ENCODE results near the gene ROBO1.
A peak's percentile ranks its signal among the peaks of the same experiment; 100 is the strongest.
"Not testable (repeated sequence)": the region's sequence is repeated elsewhere in the genome, so short reads cannot be mapped to it uniquely, and the experiment has no call there.

Gene ROBO1

GRCh38 chr3:78683284-78683683 lies 1084.5 kb downstream of the ROBO1 start:
- no peak overlapping the region for H3K4me3 ChIP-seq (ENCODE audit: control insufficient read depth, low read depth, low read length)
- DNase-seq (ENCODE audit: low read depth): no peak
- TF ChIP-seq CTCF (conservative IDR thresholded peaks at IDR 0.05; ENCODE audit: control insufficient read depth, insufficient read depth, low read depth, low read length): no peak

GRCh38 chr3:78675119-78675805 lies 1092.5 kb downstream of the ROBO1 start:
- H3K4me3 ChIP-seq (ENCODE audit: control insufficient read depth, low read depth, low read length); DNase-seq (ENCODE audit: low read depth): not testable (repeated sequence)

- no peak overlapping the region for H3K4me3 ChIP-seq (ENCODE audit: control insufficient read depth, low read depth, low read length)
- DNase-seq (ENCODE audit: low read depth): no peak
- no peak for TF ChIP-seq CTCF (conservative IDR thresholded peaks at IDR 0.05; ENCODE audit: control insufficient read depth, insufficient read depth, low read depth, low read length)
Observed at GRCh38 chr3:78670746-78671145, 1097.1 kb downstream of the ROBO1 start.

- no peak overlapping the region for H3K4me3 ChIP-seq (ENCODE audit: control insufficient read depth, low read depth, low read length)
- no peak for DNase-seq (ENCODE audit: low read depth)
- TF ChIP-seq CTCF (conservative IDR thresholded peaks at IDR 0.05; ENCODE audit: control insufficient read depth, insufficient read depth, low read depth, low read length): no peak
Observed at GRCh38 chr3:78670094-78670493, 1097.7 kb downstream of the ROBO1 start.

GRCh38 chr3:78668302-78668701 lies 1099.5 kb downstream of the ROBO1 start:
- H3K4me3 ChIP-seq (ENCODE audit: control insufficient read depth, low read depth, low read length): no peak overlapping the region
- DNase-seq (ENCODE audit: low read depth): no peak
- TF ChIP-seq CTCF (conservative IDR thresholded peaks at IDR 0.05; ENCODE audit: control insufficient read depth, insufficient read depth, low read depth, low read length): no peak

- no peak for TF ChIP-seq CTCF (conservative IDR thresholded peaks at IDR 0.05; ENCODE audit: control insufficient read depth, insufficient read depth, low read depth, low read length)
- H3K4me3 ChIP-seq (ENCODE audit: control insufficient read depth, low read depth, low read length): no peak overlapping the region
- peak; percentile 44 for DNase-seq (ENCODE audit: low read depth)
Observed at GRCh38 chr3:78666470-78666800, 1101.4 kb downstream of the ROBO1 start.

GRCh38 chr3:78665776-78666469 lies 1101.9 kb downstream of the ROBO1 start:
- TF ChIP-seq CTCF (conservative IDR thresholded peaks at IDR 0.05; ENCODE audit: control insufficient read depth, insufficient read depth, low read depth, low read length): no peak
- H3K4me3 ChIP-seq (ENCODE audit: control insufficient read depth, low read depth, low read length): no peak overlapping the region
- DNase-seq (ENCODE audit: low read depth): no peak
